K562 (cell line): ENCODE data around the gene ADARB2. TPM values are rescaled to one million over a fixed set of nuclear protein-coding genes. Genes with fewer than 3 reads are reported as not detected.

ENCODE experiments used
- ATAC-seq: fragments of 200-7000 bp; cut with Tn5 transposase; 3 replicates; pipeline ENCODE4 v1.9.1; 2020; ENCODE audit warnings: moderate library complexity
- BruUV-seq: library from RNA; stranded (reverse); fragments of 400-500 nt; replicated peaks from 2 replicates; lab custom pipeline; 2021; lab: Mats Ljungman, UMichigan
- CTCF ChIA-PET: fragments of 300-600 bp; formaldehyde crosslinking; extraction: SDS; loops from one replicate; lab custom pipeline; 2021; ENCODE audit warnings: low intra/inter-chr PET ratio; lab: Yijun Ruan, JAX
- POLR2A ChIA-PET: fragments of 300-600, 350-650 bp; sonication (Branson Sonifier 250); formaldehyde crosslinking; extraction: SDS; loops from one replicate; lab custom pipeline; 2021; ENCODE audit warnings: antibody characterized with exemption, inconsistent platforms; lab: Yijun Ruan, JAX
- DNase-seq, 4 experiments: peaks; one replicate each; pipeline versions ENCODE4 v3.0.0 to v3.0.0-alpha.2; 2011 to 2018; ENCODE audit warnings: low spot score in 3 of 4, mixed read lengths in 3 of 4; ENCODE audit errors: extremely low read depth in 1 of 4
- FAIRE-seq: peaks from 2 replicates; lab custom pipeline; 2011; peaks lifted over from hg19 to GRCh38; lab: Jason Lieb, UNC
- H2AFZ ChIP-seq: 2 replicates; pipeline ENCODE4 v1.6.0; 2011; ENCODE audit warnings: low read depth, low read length, control low read depth, inconsistent platforms
- H3K27ac ChIP-seq: fragments of 200-600 bp; 3 replicates; pipeline ENCODE4 v1.8.0; 2011; ENCODE audit warnings: low read depth, mild to moderate bottlenecking, control low read depth, inconsistent platforms, low read length, moderate library complexity, mixed read lengths; ENCODE audit errors: extremely low read depth
- H3K27me3 ChIP-seq, 2 experiments: fragments of 300-600 bp in 1 of 2; 2 replicates in 1 of 2; 3 replicates in 1 of 2; pipeline versions ENCODE4 v1.6.0 to v1.8.0; 2011; ENCODE audit warnings: inconsistent platforms in 2 of 2, low read length in 2 of 2, mild to moderate bottlenecking in 1 of 2, mixed read lengths in 1 of 2, moderate library complexity in 1 of 2; ENCODE audit not compliant: control insufficient read depth in 2 of 2, insufficient read depth in 2 of 2
- H3K36me3 ChIP-seq: fragments of 300-600 bp; 3 replicates; pipeline ENCODE4 v1.8.0; 2011; ENCODE audit warnings: mild to moderate bottlenecking, low read length, inconsistent platforms; ENCODE audit not compliant: control insufficient read depth, insufficient read depth
- H3K4me1 ChIP-seq, 2 experiments: fragments of 200-600 bp in 1 of 2; replicated peaks in 1 of 2; 2 replicates in 1 of 2; 3 replicates in 1 of 2; pipeline versions ENCODE4 v1.5.1 to v1.8.0; 2011; ENCODE audit warnings: inconsistent platforms in 2 of 2, low read length in 2 of 2, mild to moderate bottlenecking in 1 of 2, mixed read lengths in 1 of 2, moderate library complexity in 1 of 2; ENCODE audit not compliant: control insufficient read depth in 2 of 2, insufficient read depth in 2 of 2
- H3K4me2 ChIP-seq: 2 replicates; pipeline ENCODE4 v1.6.1; 2011; ENCODE audit warnings: low read length, control low read depth, inconsistent platforms, mixed read lengths; ENCODE audit not compliant: insufficient read depth
- H3K4me3 ChIP-seq: fragments of 200-600 bp; sonication (generic), shearing (Covaris generic); 2 replicates; pipeline ENCODE4 v1.5.1; 2016; ENCODE audit warnings: control low read depth, inconsistent platforms
- H3K79me2 ChIP-seq: fragments of 200-600 bp; 3 replicates; pipeline ENCODE4 v1.8.0; 2011; ENCODE audit warnings: low read length, inconsistent platforms; ENCODE audit not compliant: control insufficient read depth, insufficient read depth
- H3K9ac ChIP-seq, 2 experiments: 2 replicates each; pipeline versions ENCODE4 v1.6.0 to v1.6.1; 2011; ENCODE audit warnings: low read depth in 2 of 2, low read length in 2 of 2, control low read depth in 1 of 2, inconsistent platforms in 1 of 2, mild to moderate bottlenecking in 1 of 2, mixed read lengths in 1 of 2; ENCODE audit not compliant: insufficient read depth in 1 of 2
- H3K9me1 ChIP-seq: one replicate; pipeline ENCODE4 v1.6.0; 2011; ENCODE audit warnings: inconsistent platforms, mild to moderate bottlenecking, low read length, moderate library complexity; ENCODE audit not compliant: control insufficient read depth, insufficient read depth
- H3K9me3 ChIP-seq: replicated peaks from 2 replicates; pipeline ENCODE4 v1.5.1; 2011; ENCODE audit warnings: low read depth, low read length, inconsistent platforms; ENCODE audit not compliant: control insufficient read depth, insufficient read depth
- H4K20me1 ChIP-seq: replicated peaks from 2 replicates; pipeline ENCODE4 v1.6.1; 2011; ENCODE audit warnings: low read length, inconsistent platforms, mixed read lengths; ENCODE audit not compliant: control insufficient read depth, insufficient read depth
- CBX1 ChIP-seq: sonication (generic); IDR thresholded peaks from 2 replicates; pipeline ENCODE4 v1.6.1; 2016; ENCODE audit warnings: antibody characterized with exemption, low read depth, mild to moderate bottlenecking
- FOXM1 ChIP-seq, 2 experiments: fragments of 450-650 bp in 1 of 2; sonication (generic) in 1 of 2; formaldehyde crosslinking in 1 of 2; IDR thresholded peaks; 2 replicates each; pipeline versions ENCODE4 v1.6.1 to v1.9.0; 2017 to 2022; ENCODE audit warnings: low read depth in 2 of 2, mild to moderate bottlenecking in 2 of 2, missing genetic modification reagents in 1 of 2, moderate library complexity in 1 of 2
- ILF3 ChIP-seq: fragments of 450-650 bp; IDR thresholded peaks from 2 replicates; pipeline ENCODE4 v1.6.1; 2018; ENCODE audit warnings: antibody characterized with exemption, mild to moderate bottlenecking, moderate library complexity, borderline replicate concordance
- NKRF ChIP-seq: fragments of 450-650 bp; IDR thresholded peaks from 2 replicates; pipeline ENCODE4 v1.6.1; 2016; ENCODE audit warnings: borderline replicate concordance
- PBX2 ChIP-seq, 2 experiments: IDR thresholded peaks in 1 of 2; conservative IDR thresholded peaks in 1 of 2; 2 replicates each; pipeline ENCODE4 v1.6.1; 2016; ENCODE audit warnings: low read depth in 2 of 2, mild to moderate bottlenecking in 1 of 2, missing compliant biosample characterization in 1 of 2, missing genetic modification characterization in 1 of 2, moderate library complexity in 1 of 2
- RBM34 ChIP-seq: fragments of 200-400 bp; formaldehyde crosslinking; IDR thresholded peaks from 2 replicates; pipeline ENCODE4 v1.6.1; 2018; ENCODE audit warnings: low read length, borderline replicate concordance; ENCODE audit not compliant: insufficient read depth
- SMARCE1 ChIP-seq: fragments of 450-650 bp; IDR thresholded peaks from 2 replicates; pipeline ENCODE4 v1.7.1; 2016; ENCODE audit warnings: mild to moderate bottlenecking
- TFE3 ChIP-seq: fragments of 450-650 bp; formaldehyde crosslinking; IDR thresholded peaks from 2 replicates; pipeline ENCODE4 v1.4.0; 2020; ENCODE audit warnings: mild to moderate bottlenecking, mixed read lengths
- ZBED1 ChIP-seq: IDR thresholded peaks from 2 replicates; pipeline ENCODE4 v1.6.1; 2014
- ZNF143 ChIP-seq: sonication (generic); formaldehyde crosslinking; IDR thresholded peaks from 2 replicates; pipeline ENCODE4 v1.9.0; 2022; ENCODE audit warnings: mild to moderate bottlenecking, missing genetic modification reagents
- ZNF280B ChIP-seq: fragments of 250-450 bp; sonication (Bioruptor Pico); IDR thresholded peaks from 2 replicates; pipeline ENCODE4 v1.5.1; 2021; ENCODE audit warnings: mild to moderate bottlenecking
- ZNF644 ChIP-seq: fragments of 200-800 bp; sonication (Bioruptor generic); IDR thresholded peaks from 2 replicates; pipeline ENCODE4 v1.6.1; 2016; ENCODE audit warnings: low read depth, missing genetic modification characterization, missing compliant biosample characterization
- WGBS: fragments of 100-300 bp; shearing (Covaris generic); methylation state at CpG from one replicate; pipeline ENCODE4 v1.1.6; 2016; ENCODE audit warnings: low coverage, mixed read lengths; ENCODE audit not compliant: insufficient coverage; ENCODE audit errors: missing lambda C conversion rate; 5-methylcytosine and 5-hydroxymethylcytosine counted together
- in situ Hi-C: fragments of 300-500 bp; cut with MboI; formaldehyde crosslinking; loops from 4 replicates; pipeline ENCODE4 v1.15.0; 2018; ENCODE audit warnings: inconsistent platforms, mixed read lengths
- intact Hi-C: fragments of 100-400 bp; cut with micrococcal nuclease; formaldehyde crosslinking; loops from 2 replicates; pipeline ENCODE4 v1.14.2; 2022
- polyA plus RNA-seq, 8 experiments: library from polyadenylated mRNA; depleted of rRNA in 4 of 8; stranded (reverse) in 5 of 8; unstranded in 3 of 8; fragments of >200 nt; fragmentation: Nextera tagmentation in 2 of 8; fragmentation: Illumina TruSeq in 1 of 8; extraction: Ambion mirVana in 2 of 8; extraction: Trizol in 1 of 8; gene quantifications; 2 replicates each; pipeline versions ENCODE4 v1.2.1 to v1.2.3, GENCODE V29; 2011 to 2014; ENCODE audit warnings: inconsistent platforms in 1 of 8, missing spikeins in 1 of 8
- total RNA-seq, 7 experiments: library from RNA; depleted of rRNA in 6 of 7; stranded (reverse); fragments of >200 nt in 6 of 7; fragmentation: Illumina TruSeq in 2 of 7; extraction: Trizol in 2 of 7; gene quantifications; 2 replicates each; pipeline versions ENCODE4 v1.2.1 to v1.2.3, GENCODE V29; 2011 to 2021; ENCODE audit warnings: low replicate concordance in 1 of 7

ADARB2 gene
- total and polyA plus RNA-seq, 9 of the 15 experiments (the other 6 are each of a cell fraction or from before 2014, with no cell fraction given), result not detected

GRCh38 chr10:1462032-1462431 lies 275.3 kb downstream of the ADARB2 start:
- Histone ChIP-seq H3K4me3 (no peak overlapping the region), H3K9ac (no peak overlapping the region), H3K27me3 (peaks cover 14 to 42% of the 10 kb centered on the region in 2 experiments), H3K4me1 (no peaks in the 10 kb centered on the region), H3K36me3 (no peaks in the 10 kb centered on the region), H3K27ac (no peak overlapping the region), H3K9me3 (no peaks in the 10 kb centered on the region), H3K9me1 (no peaks in the 10 kb centered on the region), H4K20me1 (peaks cover 6% of the 10 kb centered on the region; the same call in 1 of the 2 replicates), H2AFZ (no peak overlapping the region), H3K4me2 (no peak overlapping the region), H3K79me2 (no peaks in the 10 kb centered on the region)
- no peak for FAIRE-seq
- CTCF ChIA-PET, result no interaction called here
- 2% methylated on average over 5 of the region's 5 CpGs for WGBS
- TF ChIP-seq FOXM1 (IDR thresholded peaks at IDR 0.05; ENCODE audit: low read depth), result no peak
- no peak for TF ChIP-seq FOXM1 (CRISPR knock-in tag; IDR thresholded peaks at IDR 0.05; ENCODE audit: low read depth)
- TF ChIP-seq SMARCE1, result no peak
- TF ChIP-seq TFE3 (CRISPR knock-in tag), result no peak
- no peak for TF ChIP-seq PBX2 (CRISPR knock-in tag; IDR thresholded peaks at IDR 0.05; ENCODE audit: low read depth)
- TF ChIP-seq PBX2 (tag; conservative IDR thresholded peaks at IDR 0.05; ENCODE audit: low read depth), result no peak
- no peak for TF ChIP-seq ZBED1
- TF ChIP-seq CBX1, result no peak
- no peak for TF ChIP-seq NKRF
- no peak for TF ChIP-seq ZNF143 (CRISPR knock-in tag)
- no peak for TF ChIP-seq ZNF280B
- TF ChIP-seq ZNF644 (tag), result no peak
- TF ChIP-seq RBM34, result no peak
- no peak for TF ChIP-seq ILF3
- no TSS peak for BruUV-seq
- ATAC-seq, result no peak
- intact Hi-C loops, result no loop called here
- in situ Hi-C loops, result no loop called here
- DNase-seq, result no peak
- POLR2A ChIA-PET, result no interaction called here
